ENCODE results near the gene NECTIN4. TPM values are rescaled to one million over a fixed set of nuclear protein-coding genes. Genes with fewer than 3 reads are reported as not detected.

The NECTIN4 gene
- total and polyA plus RNA-seq, 10 of the 15 experiments (the other 5 are each of a cell fraction or from before 2014, with no cell fraction given), result 2.8 to 8.7 (median 3.7) TPM

GRCh38 chr1:161047436-161048420 is 41.6 kb downstream of the NECTIN4 start:
- 93% methylated on average over 18 of the region's 18 CpGs for WGBS (ENCODE audit: insufficient coverage, insufficient replicate concordance, low lambda C conversion rate, missing lambda C conversion rate)
- Histone ChIP-seq H2AFZ (ENCODE audit: control insufficient read depth, low read depth, low read length) (no peak overlapping the region), H4K20me1 (ENCODE audit: control insufficient read depth, insufficient read depth) (no peaks in the 10 kb centered on the region), H3K4me3 (no peak overlapping the region), H3K79me2 (ENCODE audit: control insufficient read depth, insufficient read depth, low read length) (peaks cover 21% of the 10 kb centered on the region), H3K4me2 (ENCODE audit: control insufficient read depth, insufficient read depth) (peak overlapping the region; percentile 91), H3K27me3 (replicated peaks in 1 of 2; ENCODE audit: control insufficient read depth in 2 of 2, insufficient read depth in 2 of 2, low read length in 1 of 2) (no peaks in the 10 kb centered on the region), H3K9me3 (replicated peaks; ENCODE audit: control insufficient read depth, insufficient read depth, low read length) (no peaks in the 10 kb centered on the region), H3K36me3 (ENCODE audit: control insufficient read depth in 2 of 2, insufficient read depth in 2 of 2, low read length in 1 of 2) (peaks cover 20 to 22% of the 10 kb centered on the region in 2 experiments), H3K4me1 (ENCODE audit: control insufficient read depth, insufficient read depth, low read length) (peaks cover 15% of the 10 kb centered on the region), H3K9ac (ENCODE audit: control insufficient read depth, insufficient read depth, low read length) (no peak overlapping the region), H3K27ac (ENCODE audit: control insufficient read depth, insufficient read depth) (peak overlapping the region; percentile 100)
- POLR2A ChIA-PET, result interaction anchor here (0.5 to 5.2 kb wide), 11 partner anchors 10 to 85 kb away, joined by 3 to 139 read pairs (median 14); partner anchors contain the start of genes ARHGAP30, DEDD, F11R and KLHDC9
- RAD21 ChIA-PET (ENCODE audit: unreplicated experiment), result interaction anchor here (0.6 to 4.8 kb wide), 9 partner anchors 9 to 84 kb away, joined by 3 to 107 read pairs (median 4); partner anchors contain the start of genes ARHGAP30, DEDD, F11R and KLHDC9
- CTCF ChIA-PET, result interaction anchor here (1.0 to 11.1 kb wide), 13 partner anchors 7 to 118 kb away, joined by 3 to 181 read pairs (median 7); partner anchors contain the start of genes ARHGAP30, F11R, KLHDC9 and PPOX
- intact Hi-C loops (cut with micrococcal nuclease; ENCODE audit: unreplicated experiment) (loop anchor here (5.0 kb wide), 1 partner anchor 70 kb away; the partner anchor contains the start of genes NIT1 and PFDN2), in situ Hi-C loops (cut with MboI) (no loop called here)
- SMC1A ChIA-PET (ENCODE audit: uncharacterized antibody, unreplicated experiment), result interaction anchor here (0.8 to 7.5 kb wide), 12 partner anchors 8 to 154 kb away, joined by 3 to 134 read pairs (median 10); partner anchors contain the start of genes ARHGAP30, DEDD, F11R and KLHDC9
- ATAC-seq (no peak), FAIRE-seq (no peak), DNase-seq (ENCODE audit: low read depth, low spot score) (no peak)
- BruUV-seq (replicated peaks), result no TSS peak
- TF ChIP-seq, protein P1, sequence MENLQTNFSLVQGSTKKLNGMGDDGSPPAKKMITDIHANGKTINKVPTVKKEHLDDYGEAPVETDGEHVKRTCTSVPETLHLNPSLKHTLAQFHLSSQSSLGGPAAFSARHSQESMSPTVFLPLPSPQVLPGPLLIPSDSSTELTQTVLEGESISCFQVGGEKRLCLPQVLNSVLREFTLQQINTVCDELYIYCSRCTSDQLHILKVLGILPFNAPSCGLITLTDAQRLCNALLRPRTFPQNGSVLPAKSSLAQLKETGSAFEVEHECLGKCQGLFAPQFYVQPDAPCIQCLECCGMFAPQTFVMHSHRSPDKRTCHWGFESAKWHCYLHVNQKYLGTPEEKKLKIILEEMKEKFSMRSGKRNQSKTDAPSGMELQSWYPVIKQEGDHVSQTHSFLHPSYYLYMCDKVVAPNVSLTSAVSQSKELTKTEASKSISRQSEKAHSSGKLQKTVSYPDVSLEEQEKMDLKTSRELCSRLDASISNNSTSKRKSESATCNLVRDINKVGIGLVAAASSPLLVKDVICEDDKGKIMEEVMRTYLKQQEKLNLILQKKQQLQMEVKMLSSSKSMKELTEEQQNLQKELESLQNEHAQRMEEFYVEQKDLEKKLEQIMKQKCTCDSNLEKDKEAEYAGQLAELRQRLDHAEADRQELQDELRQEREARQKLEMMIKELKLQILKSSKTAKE (IDR thresholded peaks at IDR 0.05; ENCODE audit: low read depth, poor library complexity, severe bottlenecking), result no peak
- no peak for TF ChIP-seq KLF5 (IDR thresholded peaks at IDR 0.05; ENCODE audit: partially characterized antibody)
- TF ChIP-seq EZH2 (IDR thresholded peaks at IDR 0.05; ENCODE audit: borderline replicate concordance, control insufficient read depth, low read depth, low read length), result no peak
- TF ChIP-seq KAT2A (conservative IDR thresholded peaks at IDR 0.05; ENCODE audit: control insufficient read depth, low read depth, low read length), result no peak
- TF ChIP-seq ZSCAN29 (IDR thresholded peaks at IDR 0.05), result no peak
- TF ChIP-seq IRF4 (IDR thresholded peaks at IDR 0.05; ENCODE audit: low read depth, low read length), result no peak
- TF ChIP-seq SMC3 (IDR thresholded peaks at IDR 0.05; ENCODE audit: borderline replicate concordance, low read length), result no peak
- no peak for TF ChIP-seq BACH1 (IDR thresholded peaks at IDR 0.05; ENCODE audit: borderline replicate concordance)
- no peak for TF ChIP-seq SMAD5 (IDR thresholded peaks at IDR 0.05; ENCODE audit: low read depth)
- TF ChIP-seq MXI1 (IDR thresholded peaks at IDR 0.05; ENCODE audit: low read depth, low read length), result no peak
- no peak for TF ChIP-seq STAT3 (IDR thresholded peaks at IDR 0.05; ENCODE audit: low read depth, low read length)
- TF ChIP-seq DPF2 (IDR thresholded peaks at IDR 0.05), result no peak

Measured in GM12878 (cell line).